H7 (cell line): ENCODE measurements around the gene CTAGE15. TPM values are rescaled to one million over a fixed set of nuclear protein-coding genes. Genes with fewer than 3 reads are reported as not detected.
"Not testable (repeated sequence)": the region's sequence is repeated elsewhere in the genome, so short reads cannot be mapped to it uniquely, and the experiment has no call there.

Source experiments
- DNase-seq: peaks from one replicate; pipeline ENCODE4 v3.0.0; 2012
- H3K27me3 ChIP-seq: 2 replicates; pipeline ENCODE4 v1.6.0; 2011; ENCODE audit warnings: mild to moderate bottlenecking, low read length; ENCODE audit not compliant: control insufficient read depth, insufficient read depth
- H3K36me3 ChIP-seq: replicated peaks from 2 replicates; pipeline ENCODE4 v1.5.1; 2011; ENCODE audit warnings: low read length; ENCODE audit not compliant: control insufficient read depth, insufficient read depth
- H3K4me3 ChIP-seq: 2 replicates; pipeline ENCODE4 v1.5.1; 2011; ENCODE audit warnings: low read depth, mild to moderate bottlenecking, control low read depth, low read length, moderate library complexity; ENCODE audit not compliant: insufficient read depth
- total RNA-seq: library from RNA; depleted of rRNA; stranded (reverse); fragments of >200 nt; shearing (Covaris generic); gene quantifications from 2 replicates; pipeline ENCODE4 v1.2.3, GENCODE V29; 2014; rRNA removed

CTAGE15 gene, protein sequence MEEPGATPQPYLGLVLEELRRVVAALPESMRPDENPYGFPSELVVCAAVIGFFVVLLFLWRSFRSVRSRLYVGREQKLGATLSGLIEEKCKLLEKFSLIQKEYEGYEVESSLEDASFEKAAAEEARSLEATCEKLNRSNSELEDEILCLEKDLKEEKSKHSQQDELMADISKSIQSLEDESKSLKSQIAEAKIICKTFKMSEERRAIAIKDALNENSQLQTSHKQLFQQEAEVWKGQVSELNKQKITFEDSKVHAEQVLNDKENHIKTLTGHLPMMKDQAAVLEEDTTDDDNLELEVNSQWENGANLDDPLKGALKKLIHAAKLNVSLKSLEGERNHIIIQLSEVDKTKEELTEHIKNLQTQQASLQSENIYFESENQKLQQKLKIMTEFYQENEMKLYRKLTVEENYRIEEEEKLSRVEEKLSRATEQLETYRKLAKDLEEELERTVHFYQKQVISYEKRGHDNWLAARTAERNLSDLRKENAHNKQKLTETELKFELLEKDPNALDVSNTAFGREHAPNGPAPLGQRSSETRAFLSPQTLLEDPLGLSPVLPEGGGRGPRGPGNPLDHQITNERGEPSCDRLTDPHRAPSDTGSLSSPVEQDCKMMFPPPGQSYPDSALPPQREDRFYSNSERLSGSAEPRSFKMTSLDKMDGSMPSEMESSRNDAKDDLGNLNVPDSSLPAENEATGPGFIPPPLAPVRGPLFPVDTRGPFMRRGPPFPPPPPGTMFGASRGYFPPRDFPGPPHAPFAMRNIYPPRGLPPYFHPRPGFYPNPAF
- 0.28 and 1.7 TPM in 2 replicates for total RNA-seq

DNA sequence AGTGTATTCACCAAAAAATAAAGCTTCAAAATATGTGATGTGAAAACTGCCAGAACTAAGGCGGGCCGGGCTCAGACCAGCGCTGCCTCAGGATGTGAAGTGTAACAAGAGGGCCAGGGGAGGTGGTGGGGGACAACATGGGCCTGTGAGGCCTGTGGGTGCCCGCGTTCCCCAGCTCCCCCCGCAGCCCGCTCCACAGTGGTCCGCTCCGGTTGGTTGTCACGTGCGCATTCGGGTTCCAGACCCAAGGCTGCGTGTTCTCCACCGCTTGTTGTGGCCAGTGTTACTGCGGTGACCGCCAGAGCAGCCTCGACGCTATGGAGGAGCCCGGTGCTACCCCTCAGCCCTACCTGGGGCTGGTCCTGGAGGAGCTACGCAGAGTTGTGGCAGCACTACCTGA, at the start of gene CTAGE15:
Gene CTAGE15 (plus strand): TSS at position 301 of the 400 bp plus-strand sequence. CDS start 17 bp downstream, at position 318.
- not testable (repeated sequence) for H3K36me3 ChIP-seq, DNase-seq, H3K4me3 ChIP-seq, H3K27me3 ChIP-seq

DNA sequence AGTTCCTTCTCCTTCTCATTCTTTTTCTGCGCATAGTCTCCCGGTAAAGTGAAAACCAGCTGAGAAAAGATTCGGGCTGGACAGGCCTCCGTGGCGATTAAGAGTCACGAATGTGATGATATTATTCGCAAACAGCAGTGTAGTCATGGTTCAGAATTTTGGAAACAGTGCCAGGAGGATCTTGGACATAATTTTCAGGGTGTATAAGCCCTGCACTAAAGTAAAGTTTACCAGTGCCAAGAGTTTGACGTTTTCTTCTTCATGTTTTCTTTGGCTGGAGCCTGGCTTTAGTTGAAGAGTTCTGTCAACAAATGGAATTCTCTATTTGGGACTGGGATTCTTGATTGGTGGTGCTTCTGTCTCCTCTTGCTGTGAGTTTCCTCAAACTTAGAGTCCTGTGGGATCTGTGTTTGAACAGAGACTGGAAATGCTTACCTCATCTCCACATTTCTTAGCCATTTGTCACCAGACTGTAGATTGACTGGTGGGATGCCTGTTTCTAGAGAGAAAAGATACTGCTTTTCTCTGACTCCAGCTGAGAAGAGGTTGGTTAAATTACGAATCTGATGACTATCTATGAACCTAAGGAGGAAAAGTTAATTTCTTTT, 49.2 kb upstream of the CTAGE15 start:
- not testable (repeated sequence) for H3K36me3 ChIP-seq, H3K27me3 ChIP-seq, DNase-seq, H3K4me3 ChIP-seq

DNA sequence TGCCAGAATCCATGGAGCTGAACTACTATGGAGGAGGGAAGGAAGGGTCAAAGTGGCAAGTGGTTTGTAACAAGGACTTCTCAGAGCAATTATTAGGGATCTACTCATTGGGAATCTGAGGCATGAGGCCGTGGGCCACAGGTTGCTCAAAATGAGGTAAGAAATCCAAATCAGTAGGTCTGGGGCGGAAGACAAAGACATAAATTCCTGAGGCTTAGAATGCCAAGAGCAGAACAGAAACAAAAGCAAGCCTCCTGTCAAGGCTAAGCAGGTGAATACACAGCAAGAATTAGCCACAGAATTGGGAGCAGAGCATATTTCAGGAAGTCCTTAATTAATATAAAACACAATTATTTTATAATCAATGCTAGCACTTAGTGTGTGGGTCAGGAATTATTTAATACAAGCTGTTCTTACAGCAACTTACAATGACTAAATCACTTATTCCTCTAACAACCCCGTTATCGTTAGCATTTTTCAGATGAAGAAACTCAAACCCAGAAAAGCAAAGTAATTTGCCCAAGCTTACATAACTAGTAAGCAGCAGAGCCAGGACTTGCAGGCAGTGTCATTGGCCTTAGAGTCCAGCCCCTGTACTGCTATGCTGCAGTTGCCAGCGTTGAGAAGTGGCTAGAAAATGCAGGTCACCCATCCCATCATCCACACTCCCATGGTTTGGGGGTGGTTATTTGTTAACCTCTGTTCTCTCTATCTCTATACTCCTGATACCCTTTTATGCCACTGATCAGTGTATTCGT, 40.3 kb upstream of the CTAGE15 start:
- H3K4me3 ChIP-seq, H3K36me3 ChIP-seq, H3K27me3 ChIP-seq, DNase-seq: not testable (repeated sequence)

GRCh38 chr7:143531932-143532331, 39.7 kb upstream of the CTAGE15 start:
- H3K27me3 ChIP-seq, H3K4me3 ChIP-seq, DNase-seq, H3K36me3 ChIP-seq: not testable (repeated sequence)

- not testable (repeated sequence) for H3K4me3 ChIP-seq, DNase-seq
Observed at GRCh38 chr7:143533213-143533839, 38.3 kb upstream of the CTAGE15 start.

DNA sequence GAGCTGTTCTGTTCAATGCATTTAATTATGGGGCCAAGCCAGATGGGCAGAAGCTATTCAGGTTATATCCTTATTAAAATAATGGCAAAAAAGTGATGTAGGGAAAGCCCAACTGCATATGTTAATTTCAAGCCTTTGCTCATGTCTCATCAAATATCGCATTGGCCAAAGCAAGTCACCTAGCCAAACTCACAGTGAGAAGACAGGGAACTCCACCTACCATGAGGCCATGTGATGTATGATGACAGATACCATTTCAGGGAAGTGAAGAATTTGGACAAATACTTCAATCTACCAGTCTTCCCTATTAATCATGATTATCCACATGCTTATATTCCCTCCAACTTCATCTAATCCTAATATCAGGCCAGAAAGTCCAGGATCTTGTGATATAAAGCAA, 35.2 kb upstream of the CTAGE15 start:
- not testable (repeated sequence) for H3K4me3 ChIP-seq, H3K36me3 ChIP-seq, DNase-seq, H3K27me3 ChIP-seq

More at GRCh38 chr7:143533213-143533839, 38.3 kb upstream of the CTAGE15 start:
- not testable (repeated sequence) for H3K36me3 ChIP-seq, H3K27me3 ChIP-seq

- H3K36me3 ChIP-seq, DNase-seq, H3K4me3 ChIP-seq, H3K27me3 ChIP-seq: not testable (repeated sequence)
Observed at GRCh38 chr7:143543288-143544038, 28.1 kb upstream of the CTAGE15 start.

- not testable (repeated sequence) for DNase-seq, H3K36me3 ChIP-seq, H3K4me3 ChIP-seq
Observed at GRCh38 chr7:143555968-143556367, 15.6 kb upstream of the CTAGE15 start.

DNA sequence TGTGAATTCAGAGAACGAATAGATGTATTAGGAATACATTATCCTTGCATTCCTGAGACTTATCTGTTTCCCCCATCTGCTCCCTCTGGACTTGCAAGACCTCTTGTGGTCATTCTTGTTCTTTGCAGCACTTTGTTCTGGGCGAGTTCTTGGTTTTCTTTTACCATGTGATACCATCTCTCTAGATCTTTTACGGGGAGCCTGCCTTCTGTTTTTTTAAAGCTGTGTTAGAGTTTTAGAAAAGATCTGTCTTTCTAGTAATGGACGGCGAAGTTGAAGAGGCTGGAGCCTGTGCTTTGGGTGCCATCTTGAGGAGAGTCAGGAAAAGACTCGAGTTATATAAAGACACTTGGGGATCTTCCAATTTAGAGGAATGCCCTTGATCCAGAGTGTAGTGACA, 8.3 kb upstream of the CTAGE15 start:
- DNase-seq, H3K36me3 ChIP-seq, H3K4me3 ChIP-seq, H3K27me3 ChIP-seq: not testable (repeated sequence)

More at GRCh38 chr7:143555968-143556367, 15.6 kb upstream of the CTAGE15 start:
- not testable (repeated sequence) for H3K27me3 ChIP-seq

DNA sequence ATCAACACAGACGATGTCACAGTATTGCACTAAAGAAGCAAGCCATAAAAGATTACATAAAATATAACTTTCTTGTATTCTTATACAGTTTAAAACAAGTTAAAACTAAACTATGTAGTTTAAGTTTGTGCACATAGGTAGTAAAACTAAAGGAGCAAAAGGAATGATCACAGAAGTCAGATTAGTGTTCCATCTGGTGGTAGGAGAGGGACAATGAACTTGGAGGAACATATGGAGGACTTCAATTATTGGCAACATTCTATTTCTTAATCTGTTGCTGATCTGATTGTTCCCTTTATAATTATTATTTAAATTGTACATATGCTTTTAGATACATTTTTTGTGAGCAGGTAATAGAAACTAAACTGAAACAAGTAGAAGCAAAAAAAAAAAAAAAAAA, 5.6 kb upstream of the CTAGE15 start:
- H3K27me3 ChIP-seq, H3K36me3 ChIP-seq, H3K4me3 ChIP-seq, DNase-seq: not testable (repeated sequence)

DNA sequence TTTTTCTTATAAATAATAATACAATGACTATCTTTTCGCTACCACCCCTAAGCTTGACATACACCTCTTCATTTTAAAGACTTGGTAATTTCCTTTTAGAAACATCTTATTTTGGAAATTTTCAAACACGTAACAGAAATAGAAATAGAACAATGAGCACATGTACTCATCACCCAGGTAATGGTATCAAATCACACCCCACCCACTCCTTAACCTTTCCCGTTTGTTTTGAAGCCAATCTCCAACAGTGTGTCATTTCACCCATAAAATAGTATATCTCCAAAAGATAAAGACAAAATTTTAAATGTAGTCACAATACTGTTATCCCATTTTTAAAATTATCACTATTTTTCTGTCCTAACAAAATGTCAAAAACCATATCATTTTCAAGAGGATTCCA, 16.6 kb downstream of the CTAGE15 start:
- H3K4me3 ChIP-seq, DNase-seq, H3K36me3 ChIP-seq, H3K27me3 ChIP-seq: not testable (repeated sequence)

DNA sequence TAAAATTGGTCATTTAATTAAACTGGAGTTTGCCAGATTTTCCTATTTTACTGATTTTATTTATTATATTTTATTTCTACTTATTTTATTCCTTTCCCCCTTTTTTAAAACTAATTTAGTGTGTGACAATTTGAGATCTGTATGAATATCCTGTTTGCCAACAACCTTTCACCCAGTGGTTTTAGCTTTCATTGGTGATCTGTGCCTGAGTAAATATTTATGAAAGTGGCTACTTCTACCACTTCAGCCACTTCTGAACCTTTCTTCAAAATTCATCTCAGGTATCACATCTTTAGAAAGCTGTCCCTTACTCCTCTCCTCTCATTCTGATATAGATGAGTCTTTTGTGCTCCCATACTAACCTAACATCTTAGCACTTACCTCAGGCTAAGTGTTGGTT, 18.3 kb downstream of the CTAGE15 start:
- not testable (repeated sequence) for H3K4me3 ChIP-seq, DNase-seq, H3K36me3 ChIP-seq

DNA sequence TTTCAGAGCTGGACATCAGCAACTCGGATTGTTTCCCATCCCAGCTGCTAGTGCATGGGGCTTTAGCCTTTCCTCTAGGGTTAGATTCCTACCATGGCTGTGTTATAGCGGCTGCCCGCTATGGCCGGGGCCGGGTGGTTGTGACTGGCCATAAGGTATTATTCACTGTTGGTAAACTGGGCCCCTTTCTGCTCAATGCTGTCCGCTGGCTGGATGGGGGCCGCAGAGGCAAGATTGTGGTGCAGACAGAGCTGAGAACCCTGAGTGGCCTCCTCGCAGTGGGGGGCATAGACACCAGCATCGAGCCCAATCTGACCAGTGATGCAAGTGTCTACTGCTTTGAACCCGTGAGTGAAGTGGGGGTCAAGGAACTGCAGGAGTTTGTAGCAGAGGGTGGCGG, 26.5 kb downstream of the CTAGE15 start:
- DNase-seq, H3K4me3 ChIP-seq: not testable (repeated sequence)

More for the DNA sequence above, 18.3 kb downstream of the CTAGE15 start:
- H3K27me3 ChIP-seq, result not testable (repeated sequence)

More for the DNA sequence above, 26.5 kb downstream of the CTAGE15 start:
- not testable (repeated sequence) for H3K36me3 ChIP-seq, H3K27me3 ChIP-seq
